ENCODE measurements around the gene CARD19. TPM values are rescaled to one million over a fixed set of nuclear protein-coding genes. Genes with fewer than 3 reads are reported as not detected.
A peak's percentile ranks its signal among the peaks of the same experiment; 100 is the strongest.

Gene CARD19
- total RNA-seq, 4 donors from 2014 or later = 53.4 to 93.6 (median 60.7) TPM

DNA sequence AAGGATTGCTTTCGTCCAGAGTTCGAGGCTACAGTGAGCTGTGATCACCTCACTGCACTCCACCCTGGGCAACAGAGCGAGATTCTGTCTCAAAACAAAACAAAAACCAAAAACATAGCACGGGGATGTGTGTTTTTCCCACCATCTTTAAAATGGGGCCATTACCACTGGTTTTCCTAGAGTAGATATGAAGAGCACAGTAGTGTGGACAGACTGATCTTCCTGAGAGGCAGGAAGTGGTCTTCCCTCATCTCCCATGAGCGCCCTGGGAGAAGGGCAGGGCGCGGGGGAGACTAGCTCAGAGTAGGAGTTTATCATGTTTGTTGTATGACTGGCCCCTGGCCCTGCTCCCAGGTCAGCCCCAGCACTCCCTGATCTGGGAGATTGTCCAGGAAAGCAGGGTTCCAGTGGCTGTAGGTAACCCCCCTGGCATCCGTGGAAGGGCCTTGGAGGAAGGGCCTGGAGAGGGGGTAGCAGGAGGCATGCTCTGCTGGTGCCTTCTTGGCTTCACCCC lies 35.2 kb upstream of the CARD19 start:
- no peaks in the 10 kb centered on the region for H3K36me3 ChIP-seq
- H3K4me3 ChIP-seq = no peak overlapping the region
- H3K4me1 ChIP-seq = peaks cover 0 to 59% (median 16%) of the 10 kb centered on the region in 4 donors
- no peak for TF ChIP-seq EP300 (IDR thresholded peaks at IDR 0.05)
- TF ChIP-seq POLR2A (IDR thresholded peaks at IDR 0.05) = no peak
- TF ChIP-seq, protein P1, sequence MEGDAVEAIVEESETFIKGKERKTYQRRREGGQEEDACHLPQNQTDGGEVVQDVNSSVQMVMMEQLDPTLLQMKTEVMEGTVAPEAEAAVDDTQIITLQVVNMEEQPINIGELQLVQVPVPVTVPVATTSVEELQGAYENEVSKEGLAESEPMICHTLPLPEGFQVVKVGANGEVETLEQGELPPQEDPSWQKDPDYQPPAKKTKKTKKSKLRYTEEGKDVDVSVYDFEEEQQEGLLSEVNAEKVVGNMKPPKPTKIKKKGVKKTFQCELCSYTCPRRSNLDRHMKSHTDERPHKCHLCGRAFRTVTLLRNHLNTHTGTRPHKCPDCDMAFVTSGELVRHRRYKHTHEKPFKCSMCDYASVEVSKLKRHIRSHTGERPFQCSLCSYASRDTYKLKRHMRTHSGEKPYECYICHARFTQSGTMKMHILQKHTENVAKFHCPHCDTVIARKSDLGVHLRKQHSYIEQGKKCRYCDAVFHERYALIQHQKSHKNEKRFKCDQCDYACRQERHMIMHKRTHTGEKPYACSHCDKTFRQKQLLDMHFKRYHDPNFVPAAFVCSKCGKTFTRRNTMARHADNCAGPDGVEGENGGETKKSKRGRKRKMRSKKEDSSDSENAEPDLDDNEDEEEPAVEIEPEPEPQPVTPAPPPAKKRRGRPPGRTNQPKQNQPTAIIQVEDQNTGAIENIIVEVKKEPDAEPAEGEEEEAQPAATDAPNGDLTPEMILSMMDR (IDR thresholded peaks at IDR 0.05) = no peak
- WGBS, 2 donors = 72 to 83% methylated on average over 8 of the region's 8 CpGs
- no peaks in the 10 kb centered on the region for H3K9me3 ChIP-seq
- H3K27ac ChIP-seq = peak overlapping the region in 1 of 4 donors; percentile 53
- no peak for DNase-seq (ENCODE audit: low spot score in 2 of 2)
- H3K27me3 ChIP-seq = no peaks in the 10 kb centered on the region

DNA sequence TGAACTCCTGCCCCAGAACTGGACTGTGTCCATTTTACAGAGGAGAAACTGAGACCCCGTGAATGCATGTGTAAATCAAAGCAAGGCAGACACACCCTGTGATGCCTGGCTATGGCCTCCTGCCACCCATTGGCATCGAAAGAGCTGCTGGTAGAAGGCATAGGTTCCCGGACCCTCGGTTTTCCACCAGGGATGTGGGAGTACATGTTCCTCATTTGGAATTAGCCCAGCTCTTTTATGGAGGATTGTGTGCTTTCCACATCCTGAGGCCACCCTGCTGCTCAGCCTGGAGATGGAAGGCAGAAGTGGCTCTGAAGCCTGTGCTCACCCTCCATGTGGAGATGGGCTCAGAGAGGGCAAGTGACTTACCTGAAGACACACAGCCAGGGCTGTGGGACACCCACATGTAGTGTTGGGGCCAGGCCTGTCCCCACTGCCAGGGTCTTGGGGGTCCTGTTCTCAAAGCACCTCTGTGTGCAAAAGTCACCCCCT lies 34.7 kb upstream of the CARD19 start:
- TF ChIP-seq POLR2A (IDR thresholded peaks at IDR 0.05) (no peak), EP300 (IDR thresholded peaks at IDR 0.05) (no peak)
- TF ChIP-seq, protein P1 (IDR thresholded peaks at IDR 0.05) = no peak
- Histone ChIP-seq H3K36me3 (no peaks in the 10 kb centered on the region), H3K4me1 (peaks cover 0 to 59% (median 16%) of the 10 kb centered on the region in 4 donors), H3K9me3 (no peaks in the 10 kb centered on the region), H3K4me3 (no peak overlapping the region), H3K27me3 (no peaks in the 10 kb centered on the region), H3K27ac (peak overlapping the region in 1 of 4 donors; percentile 53)
- 79 to 81% methylated on average over 4 of the region's 4 CpGs for WGBS, 2 donors
- DNase-seq (ENCODE audit: low spot score in 2 of 2) = no peak

DNA sequence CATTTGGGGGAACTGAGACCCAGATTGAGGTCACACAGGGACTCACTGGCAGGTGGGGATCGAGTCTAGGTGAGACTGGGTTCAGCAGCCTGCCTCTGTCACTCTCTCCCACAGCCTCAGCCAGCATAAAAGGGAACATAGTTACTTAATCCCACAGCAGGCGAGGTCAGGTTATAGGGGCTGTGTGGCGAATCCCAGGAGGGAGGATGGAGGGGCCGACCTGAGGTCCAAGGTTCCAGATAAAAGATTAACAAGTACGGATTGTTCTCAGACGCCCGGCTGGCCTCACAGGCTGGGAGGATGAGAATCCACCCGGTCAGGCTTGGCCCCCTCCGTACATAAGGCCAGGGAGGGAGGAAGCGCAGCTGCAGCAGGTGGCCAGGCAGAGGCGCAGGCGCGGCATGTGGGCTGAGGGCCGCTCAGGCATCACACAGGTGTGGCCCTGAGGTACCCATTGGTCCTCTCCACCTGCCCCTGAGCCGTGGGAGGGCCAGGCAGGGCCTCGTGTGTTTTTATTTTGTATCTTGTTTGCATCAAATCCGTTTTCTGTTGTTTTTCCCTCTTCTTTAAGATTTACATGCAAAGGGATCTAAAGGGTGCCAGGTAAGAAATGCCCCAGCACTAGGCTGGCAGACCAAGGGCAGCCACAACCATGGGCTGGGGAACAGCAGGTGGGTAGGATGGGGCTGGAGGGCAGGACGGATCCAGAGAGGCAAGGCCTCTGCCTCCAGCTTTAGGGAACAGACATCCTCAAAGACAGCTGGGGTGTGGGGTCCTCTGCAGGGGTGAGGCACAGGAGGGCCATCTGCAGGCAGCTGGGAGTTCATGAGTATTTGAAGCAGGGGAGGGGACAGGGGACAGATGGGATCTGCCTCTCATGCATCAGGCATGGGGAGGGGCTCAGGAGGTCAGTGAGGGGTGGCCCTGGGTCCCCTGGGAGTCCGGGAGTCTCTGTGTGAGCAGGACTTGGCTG lies 33.9 kb upstream of the CARD19 start:
- H3K27me3 ChIP-seq = no peaks in the 10 kb centered on the region
- 70 to 75% methylated on average over 19 of the region's 19 CpGs for WGBS, 2 donors
- no peak overlapping the region for H3K4me3 ChIP-seq
- peak overlapping the region in 1 of 4 donors; percentile 74 for H3K27ac ChIP-seq
- peaks cover 0 to 59% (median 16%) of the 10 kb centered on the region in 4 donors for H3K4me1 ChIP-seq
- TF ChIP-seq, protein P1 (IDR thresholded peaks at IDR 0.05) = no peak
- H3K9me3 ChIP-seq = no peaks in the 10 kb centered on the region
- no peaks in the 10 kb centered on the region for H3K36me3 ChIP-seq
- DNase-seq (ENCODE audit: low spot score in 2 of 2) = no peak

DNA sequence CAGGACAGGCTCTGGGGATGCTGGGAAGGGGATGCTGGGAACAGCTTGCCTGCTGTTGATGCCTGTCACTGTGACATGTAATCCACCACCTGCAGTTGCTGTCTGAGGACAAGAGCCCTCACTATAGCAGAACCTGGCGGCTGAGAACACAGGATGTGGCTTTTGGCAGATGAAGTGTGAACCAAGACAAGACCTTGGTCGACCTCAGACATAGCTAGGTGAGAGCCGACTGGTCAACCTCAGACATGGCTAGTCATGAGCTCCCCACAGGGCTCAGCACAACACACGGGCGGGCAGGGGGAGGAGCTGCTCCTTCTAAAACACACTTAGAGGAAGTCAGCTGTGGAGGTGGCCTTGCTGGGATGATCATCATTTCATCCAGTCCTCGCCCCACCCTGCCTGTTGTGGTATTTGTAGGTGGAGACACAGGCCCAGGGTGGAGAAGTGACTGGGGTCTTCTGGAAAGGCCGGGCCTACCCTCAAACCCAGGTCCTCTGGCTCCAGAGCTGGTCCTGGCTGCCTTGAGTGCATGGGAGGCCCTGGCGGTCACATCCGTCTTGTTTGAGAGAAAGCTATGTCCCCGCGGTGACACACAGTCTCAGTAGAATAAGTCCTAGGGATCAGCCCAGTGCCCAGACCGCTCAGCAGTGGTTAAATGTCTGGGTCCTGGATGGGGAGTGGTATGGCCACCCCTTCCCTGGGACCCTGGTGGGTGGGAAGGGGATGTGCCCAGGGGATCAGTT lies 31.5 kb upstream of the CARD19 start:
- no peak for DNase-seq (ENCODE audit: low spot score in 2 of 2)
- WGBS, 2 donors = 84 to 90% methylated on average over 10 to 12 of the region's 12 CpGs
- no peaks in the 10 kb centered on the region for H3K9me3 ChIP-seq
- H3K36me3 ChIP-seq = no peaks in the 10 kb centered on the region
- H3K4me1 ChIP-seq = peaks cover 0 to 46% (median 5%) of the 10 kb centered on the region in 4 donors
- H3K27ac ChIP-seq = peak overlapping the region in 1 of 4 donors; percentile 74
- H3K27me3 ChIP-seq = no peaks in the 10 kb centered on the region
- no peak for TF ChIP-seq POLR2A (IDR thresholded peaks at IDR 0.05)
- TF ChIP-seq, protein P1 (IDR thresholded peaks at IDR 0.05) = no peak
- no peak for TF ChIP-seq EP300 (IDR thresholded peaks at IDR 0.05)
- H3K4me3 ChIP-seq = no peak overlapping the region
